Fibroblast of villous mesenchyme (primary cell): ENCODE results near the gene GLT1D1. TPM values are rescaled to one million over a fixed set of nuclear protein-coding genes. Genes with fewer than 3 reads are reported as not detected.
"Not testable (repeated sequence)": the region's sequence is repeated elsewhere in the genome, so short reads cannot be mapped to it uniquely, and the experiment has no call there.

ENCODE experiments used
- DNase-seq: peaks from one replicate; pipeline ENCODE4 v3.0.0-alpha.2; 2010; ENCODE audit warnings: low read depth
- H3K4me3 ChIP-seq: 2 replicates; pipeline ENCODE4 v1.5.1; 2011; ENCODE audit warnings: low read depth, mild to moderate bottlenecking, low read length
- CTCF ChIP-seq: IDR thresholded peaks from 2 replicates; pipeline ENCODE4 v1.5.1; 2012; ENCODE audit warnings: low read depth, mild to moderate bottlenecking, low read length; ENCODE audit not compliant: insufficient read depth
- total RNA-seq: library from RNA; depleted of rRNA; stranded (reverse); fragments of >200 nt; gene quantifications from 2 replicates; pipeline ENCODE4 v1.2.3, GENCODE V29; 2012

GLT1D1 gene
- total RNA-seq, result under 0.01 TPM in 1 of 2 replicates, not detected in the other

- H3K4me3 ChIP-seq, result no peak within 1 kb of the TSS
- no peak for DNase-seq
- TF ChIP-seq CTCF, result no peak
These were observed at the start of gene GLT1D1 for GRCh38 chr12:128852885-128853599. TSS of gene GLT1D1 (plus strand) at chr12:128853478. CDS start at chr12:128853582, 104 bp downstream.

DNA sequence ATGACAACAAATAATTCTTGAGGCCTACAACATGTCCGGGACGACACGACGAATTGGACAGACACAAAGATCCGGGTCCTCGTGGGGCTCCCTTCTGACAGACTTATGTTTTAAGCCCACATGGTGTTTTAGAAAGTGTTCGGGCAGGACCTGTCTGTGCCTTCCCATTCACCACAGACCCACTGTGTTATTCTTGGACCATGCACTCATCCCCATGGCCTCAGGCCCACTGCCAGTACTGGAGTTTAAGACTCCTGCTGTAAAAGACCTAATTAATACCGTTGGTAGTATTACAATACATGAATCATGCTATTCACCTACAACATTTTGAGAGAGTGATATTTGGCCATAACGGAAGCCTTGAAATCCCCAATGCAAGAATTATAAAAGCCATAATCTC lies 49.5 kb upstream of the GLT1D1 start:
- no peak overlapping the region for H3K4me3 ChIP-seq
- no peak for DNase-seq
- TF ChIP-seq CTCF, result no peak

GRCh38 chr12:128804762-128805161 lies 48.5 kb upstream of the GLT1D1 start:
- no peak for DNase-seq
- TF ChIP-seq CTCF, result no peak
- no peak overlapping the region for H3K4me3 ChIP-seq

- not testable (repeated sequence) for DNase-seq, H3K4me3 ChIP-seq
These were observed 47.9 kb upstream of the GLT1D1 start for GRCh38 chr12:128805406-128805805.

DNA sequence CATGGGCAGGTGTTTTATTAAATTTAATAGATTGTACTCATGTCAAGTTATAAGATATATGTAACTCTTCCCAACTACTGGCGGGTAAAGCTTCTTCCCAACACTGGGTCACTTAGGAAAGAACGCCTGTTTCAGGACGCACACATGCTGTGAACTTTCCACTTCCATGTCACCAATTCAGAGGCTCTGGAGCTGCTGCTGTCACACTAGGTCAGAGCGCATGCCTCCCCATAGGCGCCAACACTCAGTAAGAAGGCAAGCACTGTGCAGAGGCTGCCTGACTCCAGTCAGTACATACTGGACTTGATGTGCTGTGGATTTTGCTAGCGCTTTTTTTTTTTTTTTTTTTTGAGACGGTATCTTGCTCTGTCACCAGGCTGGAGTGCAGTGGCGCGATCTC lies 46.7 kb upstream of the GLT1D1 start:
- no peak for DNase-seq
- TF ChIP-seq CTCF, result no peak

DNA sequence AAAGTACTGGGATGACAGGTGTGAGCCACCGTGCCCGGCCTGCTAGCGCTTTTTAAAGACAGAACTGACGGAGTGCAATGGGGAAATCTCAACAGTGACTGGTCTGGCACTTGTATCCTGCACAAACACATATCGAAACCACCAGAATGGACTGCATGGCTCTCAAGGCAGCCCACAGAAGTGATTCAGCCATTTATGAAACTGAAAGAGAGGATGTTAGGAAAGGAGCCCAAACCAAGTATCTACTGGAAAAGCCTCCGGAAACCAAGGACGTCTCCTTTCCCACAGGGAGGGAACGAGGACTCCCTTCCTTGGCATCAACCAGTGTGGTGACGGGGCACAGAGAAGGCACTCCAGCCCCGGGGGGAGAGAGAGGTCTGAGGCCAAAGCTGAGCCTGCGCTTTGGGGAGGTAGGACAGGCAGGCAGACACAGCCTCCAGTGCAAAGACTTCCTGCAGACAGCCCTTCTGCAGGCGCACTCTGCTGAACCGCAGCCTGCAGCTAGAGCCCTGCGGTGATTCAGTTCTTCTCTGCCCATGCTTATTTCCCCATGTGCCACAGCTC lies 46.0 kb upstream of the GLT1D1 start:
- DNase-seq, result no peak
- no peak overlapping the region for H3K4me3 ChIP-seq
- no peak for TF ChIP-seq CTCF

More for the DNA sequence above, 46.7 kb upstream of the GLT1D1 start:
- no peak overlapping the region for H3K4me3 ChIP-seq

DNA sequence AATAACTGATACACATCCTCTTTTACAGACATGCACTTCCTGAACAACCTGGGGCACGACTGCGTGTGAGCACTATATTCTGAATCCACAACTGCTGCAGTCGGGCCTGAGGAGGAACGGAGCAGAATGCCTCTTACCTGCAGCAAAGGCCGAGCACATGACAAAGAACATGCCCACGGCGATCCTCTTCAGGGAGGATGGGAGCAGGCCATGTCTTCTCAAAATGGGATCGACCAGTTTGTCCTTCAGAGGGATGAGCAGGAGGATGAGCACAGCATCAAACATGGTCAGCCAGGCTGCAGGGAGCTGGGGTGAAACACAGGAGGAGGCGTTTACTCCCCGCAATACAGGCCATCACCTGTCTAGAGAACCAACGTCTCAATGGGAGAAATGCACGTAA lies 44.6 kb upstream of the GLT1D1 start:
- TF ChIP-seq CTCF, result no peak
- no peak for DNase-seq
- H3K4me3 ChIP-seq, result no peak overlapping the region
